Body of pancreas (tissue), 4 donors: ENCODE measurements around the gene MRPS15. TPM values are rescaled to one million over a fixed set of nuclear protein-coding genes. Genes with fewer than 3 reads are reported as not detected.

Experiments
- ATAC-seq: fragments of 150-250 bp; one replicate; pipeline ENCODE4 v1.9.1; 2016
- DNase-seq, 4 donors: peaks; one replicate each; pipeline ENCODE4 v3.0.0-alpha.2; 2019
- H3K27ac ChIP-seq, 4 donors: fragments of 200-600 bp; sonication (generic); 1 replicate in 3 of 4; 2 replicates in 1 of 4; pipeline versions ENCODE4 v1.5.1 to v1.6.1; 2016 to 2019; ENCODE audit warnings: mild to moderate bottlenecking in 1 of 4, mixed read lengths in 1 of 4, moderate library complexity in 1 of 4
- H3K27me3 ChIP-seq, 2 donors: fragments of 200-600 bp; sonication (generic); one replicate each; pipeline ENCODE4 v1.6.0; 2016; ENCODE audit warnings: mild to moderate bottlenecking in 1 of 2
- H3K36me3 ChIP-seq, 2 donors: fragments of 200-600 bp; sonication (generic); replicated peaks in 1 of 2; 2 replicates each; pipeline ENCODE4 v1.5.1; 2016; ENCODE audit warnings: low read depth in 2 of 2; ENCODE audit not compliant: insufficient read depth in 1 of 2
- H3K4me1 ChIP-seq: fragments of 200-600 bp; sonication (generic); one replicate; pipeline ENCODE4 v1.6.0; 2016
- H3K4me3 ChIP-seq, 2 donors: fragments of 200-600 bp; sonication (generic); 1 replicate in 1 of 2; 2 replicates in 1 of 2; pipeline ENCODE4 v1.5.1; 2016 to 2019
- H3K9me3 ChIP-seq, 3 donors: fragments of 200-600 bp; sonication (generic); 1 replicate in 2 of 3; 2 replicates in 1 of 3; pipeline ENCODE4 v1.5.1; 2016
- POLR2A ChIP-seq, 3 donors: fragments of 450-650 bp; IDR thresholded peaks; one replicate each; pipeline ENCODE4 v1.6.1; 2016; ENCODE audit warnings: antibody characterized with exemption in 3 of 3, mild to moderate bottlenecking in 2 of 3
- WGBS, 2 donors: methylation state at CpG; one replicate each; pipeline ENCODE4 v1.1.5; 2017; 5-methylcytosine and 5-hydroxymethylcytosine counted together
- intact Hi-C: fragments of 100-400 bp; cut with DNase I; formaldehyde crosslinking; loops from one replicate; pipeline ENCODE4 v1.15.1; 2023
- total RNA-seq, 2 donors: library from RNA; depleted of rRNA; stranded (reverse); fragments of >200 nt; gene quantifications; one replicate each; pipeline ENCODE4 v1.1.0, GENCODE V29; 2016
- TF ChIP-seq, protein P1 (sequence below), 7 experiments: fragments of 450-650 bp in 4 of 7; fragments of 200-600 bp in 3 of 7; sonication (generic) in 3 of 7; IDR thresholded peaks; one replicate each; pipeline ENCODE4 v1.5.1; 2016 to 2019; ENCODE audit warnings: antibody characterized with exemption in 7 of 7

MRPS15 gene
- total RNA-seq, 2 donors from 2014 or later = 24.4 to 31.1 TPM

DNA sequence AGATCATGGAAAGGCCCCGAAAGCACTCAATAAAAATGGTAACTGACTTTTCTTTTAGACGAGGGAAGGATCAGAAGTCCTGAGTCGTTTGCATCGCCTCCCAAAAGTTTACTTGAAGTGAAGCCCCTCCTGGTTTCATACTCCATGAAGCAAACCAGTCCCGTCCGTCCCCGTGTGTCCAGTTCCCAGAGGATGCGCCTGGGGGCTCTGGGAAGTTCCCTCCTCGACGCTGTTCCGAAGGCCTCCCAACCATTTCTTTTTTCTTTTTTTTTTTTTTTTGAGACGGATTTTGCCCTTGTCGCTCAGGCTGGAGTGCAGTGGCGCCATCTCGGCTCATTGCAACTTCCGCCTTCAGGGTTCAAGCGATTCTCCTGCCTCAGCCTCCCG, 13.3 kb downstream of the MRPS15 start:
- DNase-seq (no peak), ATAC-seq (no peak)
- WGBS, 2 donors = 34% methylated on average over 17 to 18 of the region's 18 CpGs
- H3K4me3 ChIP-seq = peak overlapping the region; percentile 32 to 58
- intact Hi-C loops = no loop called here
- no peaks in the 10 kb centered on the region for H3K27me3 ChIP-seq
- H3K4me1 ChIP-seq = peaks cover 14% of the 10 kb centered on the region
- peaks cover 0 to 5% of the 10 kb centered on the region in 2 donors for H3K36me3 ChIP-seq
- no peak for TF ChIP-seq POLR2A (IDR thresholded peaks at IDR 0.05)
- TF ChIP-seq, protein P1, sequence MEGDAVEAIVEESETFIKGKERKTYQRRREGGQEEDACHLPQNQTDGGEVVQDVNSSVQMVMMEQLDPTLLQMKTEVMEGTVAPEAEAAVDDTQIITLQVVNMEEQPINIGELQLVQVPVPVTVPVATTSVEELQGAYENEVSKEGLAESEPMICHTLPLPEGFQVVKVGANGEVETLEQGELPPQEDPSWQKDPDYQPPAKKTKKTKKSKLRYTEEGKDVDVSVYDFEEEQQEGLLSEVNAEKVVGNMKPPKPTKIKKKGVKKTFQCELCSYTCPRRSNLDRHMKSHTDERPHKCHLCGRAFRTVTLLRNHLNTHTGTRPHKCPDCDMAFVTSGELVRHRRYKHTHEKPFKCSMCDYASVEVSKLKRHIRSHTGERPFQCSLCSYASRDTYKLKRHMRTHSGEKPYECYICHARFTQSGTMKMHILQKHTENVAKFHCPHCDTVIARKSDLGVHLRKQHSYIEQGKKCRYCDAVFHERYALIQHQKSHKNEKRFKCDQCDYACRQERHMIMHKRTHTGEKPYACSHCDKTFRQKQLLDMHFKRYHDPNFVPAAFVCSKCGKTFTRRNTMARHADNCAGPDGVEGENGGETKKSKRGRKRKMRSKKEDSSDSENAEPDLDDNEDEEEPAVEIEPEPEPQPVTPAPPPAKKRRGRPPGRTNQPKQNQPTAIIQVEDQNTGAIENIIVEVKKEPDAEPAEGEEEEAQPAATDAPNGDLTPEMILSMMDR (IDR thresholded peaks at IDR 0.05) = no peak
- H3K27ac ChIP-seq = peak overlapping the region; percentile 89 to 96 (median 91)
- H3K9me3 ChIP-seq = no peaks in the 10 kb centered on the region

DNA sequence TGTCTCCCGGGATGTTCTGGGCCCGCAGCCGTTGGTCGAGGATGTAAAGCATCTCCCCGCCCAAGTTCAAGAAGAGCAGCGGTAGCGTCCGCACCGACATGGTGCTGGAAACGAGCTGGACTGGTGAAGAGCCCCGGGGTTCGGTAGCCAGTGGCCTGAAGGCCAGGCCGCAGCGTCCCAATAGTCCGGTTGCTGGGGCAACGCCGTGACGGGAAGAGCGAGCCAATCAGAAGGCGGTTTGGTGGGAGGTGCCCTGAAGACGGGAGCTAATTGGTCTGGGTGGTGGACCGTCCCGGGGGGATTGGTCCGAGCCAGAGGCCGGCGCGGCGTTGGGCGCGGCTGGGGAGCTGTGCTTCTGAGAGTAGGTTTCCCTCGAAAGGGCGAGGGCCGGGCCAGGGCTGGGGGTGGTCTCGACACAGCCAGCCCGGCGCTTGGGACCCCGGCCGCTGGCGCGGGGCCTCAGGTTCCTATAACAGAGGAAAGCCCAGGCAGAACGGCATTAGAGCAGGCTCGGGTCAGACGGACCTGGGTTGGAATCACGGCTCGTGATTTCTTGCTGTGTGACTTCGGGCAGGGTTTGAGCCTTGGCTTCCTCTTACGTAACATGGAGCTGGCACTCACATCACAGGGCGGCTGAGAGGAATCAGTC, 13.8 kb downstream of the MRPS15 start, which contains the start of gene OSCP1:
Gene OSCP1 (minus strand): TSS at position 182 of the 649 bp plus-strand sequence. CDS start 82 bp downstream, at position 100.
- ATAC-seq = peak; percentile 100
- peak; percentile 94 to 97 (median 96) for DNase-seq
- peak within 1 kb of the TSS; percentile 32 to 58 for H3K4me3 ChIP-seq
- H3K36me3 ChIP-seq = peaks cover 0 to 4% of the 10 kb centered on the region in 2 donors
- 1 to 3% methylated on average over 24 to 36 of the region's 48 CpGs for WGBS, 2 donors
- H3K27ac ChIP-seq = peak within 1 kb of the TSS; percentile 89 to 96 (median 91)
- TF ChIP-seq, protein P1 (IDR thresholded peaks at IDR 0.05) = no peak
- peak; percentile 72 to 89 (median 88) for TF ChIP-seq POLR2A (IDR thresholded peaks at IDR 0.05)
- intact Hi-C loops = no loop called here
- H3K4me1 ChIP-seq = peaks cover 14% of the 10 kb centered on the region
- no peaks in the 10 kb centered on the region for H3K9me3 ChIP-seq
- no peaks in the 10 kb centered on the region for H3K27me3 ChIP-seq

DNA sequence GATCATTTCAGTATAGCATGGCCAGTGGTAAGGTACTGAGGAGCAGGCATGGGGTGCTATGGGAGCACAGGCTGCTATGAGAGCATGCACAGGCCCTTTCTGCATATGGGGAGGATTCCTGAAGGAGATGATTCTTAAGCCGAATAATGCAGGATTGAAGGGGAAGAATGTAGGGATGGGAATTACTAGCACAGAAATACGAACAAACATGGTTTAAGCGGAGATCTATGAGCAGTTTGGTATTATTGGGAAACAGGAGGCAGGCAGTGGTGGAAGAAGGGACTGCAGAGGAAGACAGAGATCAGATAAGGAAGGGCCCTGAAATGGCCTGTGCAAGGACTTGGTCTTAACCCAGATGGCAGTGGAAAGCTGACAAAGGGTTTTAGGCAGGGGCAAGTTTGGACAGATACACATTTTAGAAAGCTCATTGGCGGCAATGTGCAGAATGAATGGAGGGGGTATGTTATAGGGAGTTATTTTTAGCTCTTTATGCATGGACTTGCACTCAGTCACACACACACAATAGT, 15.6 kb downstream of the MRPS15 start:
- 90 to 92% methylated on average over 4 of the region's 4 CpGs for WGBS, 2 donors
- Histone ChIP-seq H3K27me3 (no peaks in the 10 kb centered on the region), H3K4me3 (no peak overlapping the region), H3K4me1 (peaks cover 14% of the 10 kb centered on the region), H3K9me3 (no peaks in the 10 kb centered on the region), H3K36me3 (no peaks in the 10 kb centered on the region), H3K27ac (no peak overlapping the region)
- ATAC-seq (no peak), DNase-seq (no peak)
- TF ChIP-seq, protein P1 (IDR thresholded peaks at IDR 0.05) = no peak
- TF ChIP-seq POLR2A (IDR thresholded peaks at IDR 0.05) = no peak
- intact Hi-C loops = no loop called here

DNA sequence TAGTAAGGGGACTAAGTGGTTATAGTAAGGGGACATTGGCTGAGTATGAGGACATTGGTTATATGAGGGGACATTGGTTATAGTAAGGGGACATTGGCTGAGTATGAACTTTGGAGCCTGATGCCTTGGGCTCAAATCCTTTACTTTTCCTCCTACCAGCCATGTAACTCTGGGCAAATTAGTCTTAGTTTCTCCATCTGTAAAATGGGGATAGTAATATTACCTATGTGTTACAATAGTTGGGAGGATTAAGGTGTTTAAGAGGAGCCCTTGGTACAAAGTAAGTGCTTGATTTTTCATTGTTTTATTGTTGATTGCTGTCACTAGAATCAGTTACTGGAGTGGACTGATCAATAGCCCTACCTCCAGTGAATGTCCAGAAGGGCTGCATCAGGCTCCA, 16.7 kb downstream of the MRPS15 start:
- Histone ChIP-seq H3K4me3 (no peak overlapping the region), H3K27ac (no peak overlapping the region), H3K4me1 (peaks cover 14% of the 10 kb centered on the region), H3K36me3 (no peaks in the 10 kb centered on the region), H3K27me3 (no peaks in the 10 kb centered on the region), H3K9me3 (no peaks in the 10 kb centered on the region)
- intact Hi-C loops = no loop called here
- TF ChIP-seq, protein P1 (IDR thresholded peaks at IDR 0.05) = no peak
- no peak for TF ChIP-seq POLR2A (IDR thresholded peaks at IDR 0.05)
- ATAC-seq (no peak), DNase-seq (no peak)

DNA sequence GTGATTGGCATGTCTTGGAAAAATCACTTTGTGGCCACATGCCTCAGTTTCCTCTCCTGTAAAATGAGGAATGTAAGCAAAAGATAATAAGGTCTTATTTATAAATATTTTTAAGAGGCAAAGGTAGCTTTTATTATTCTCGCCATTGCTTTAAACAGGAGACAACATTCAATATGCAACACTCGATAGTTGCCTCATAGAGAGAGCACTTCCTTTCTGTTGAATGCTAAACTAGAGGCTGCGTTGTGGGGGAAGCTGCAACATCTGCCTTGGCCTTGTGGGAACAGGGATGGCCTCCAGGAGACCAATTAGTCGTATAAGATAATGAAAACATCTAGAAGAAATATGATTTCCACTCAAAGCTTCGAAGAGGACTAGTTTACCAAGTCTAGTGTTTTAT, 17.4 kb downstream of the MRPS15 start:
- Histone ChIP-seq H3K27me3 (no peaks in the 10 kb centered on the region), H3K4me3 (no peak overlapping the region), H3K27ac (no peak overlapping the region), H3K4me1 (peaks cover 14% of the 10 kb centered on the region), H3K9me3 (no peaks in the 10 kb centered on the region), H3K36me3 (no peaks in the 10 kb centered on the region)
- DNase-seq = no peak
- WGBS, 2 donors = 51 to 57% methylated on average over 5 of the region's 5 CpGs
- TF ChIP-seq, protein P1 (IDR thresholded peaks at IDR 0.05) = no peak
- TF ChIP-seq POLR2A (IDR thresholded peaks at IDR 0.05) = no peak
- ATAC-seq = no peak
- intact Hi-C loops = no loop called here
